Neutrophil (primary cell): Measurements from ENCODE around the gene PROB1.

ENCODE experiments used
- H3K27ac ChIP-seq: fragments of 200-600 bp; sonication (generic); 2 replicates; pipeline ENCODE4 v1.5.1; 2016; ENCODE audit warnings: mild to moderate bottlenecking, moderate library complexity
- H3K27me3 ChIP-seq: fragments of 200-600 bp; sonication (generic); 2 replicates; pipeline ENCODE4 v1.6.0; 2016; ENCODE audit warnings: mild to moderate bottlenecking
- H3K36me3 ChIP-seq: fragments of 200-600 bp; sonication (generic); 2 replicates; pipeline ENCODE4 v1.5.1; 2017
- H3K4me1 ChIP-seq, 2 experiments: fragments of 200-600 bp in 1 of 2; sonication (generic) in 1 of 2; 1 replicate in 1 of 2; 2 replicates in 1 of 2; pipeline versions ENCODE4 v1.5.1 to v1.6.1; 2013 to 2016; ENCODE audit warnings: low read depth in 1 of 2, low read length in 1 of 2, mild to moderate bottlenecking in 1 of 2, moderate library complexity in 1 of 2; ENCODE audit not compliant: control insufficient read depth in 1 of 2, insufficient read depth in 1 of 2
- H3K4me3 ChIP-seq, 2 experiments: fragments of 200-600 bp in 1 of 2; sonication (generic) in 1 of 2; 1 replicate in 1 of 2; 2 replicates in 1 of 2; pipeline ENCODE4 v1.5.1; 2013 to 2016; ENCODE audit warnings: low read depth in 1 of 2, low read length in 1 of 2, mild to moderate bottlenecking in 1 of 2, moderate library complexity in 1 of 2
- H3K9me3 ChIP-seq: fragments of 200-600 bp; sonication (generic); 2 replicates; pipeline ENCODE4 v1.5.1; 2016
- TF ChIP-seq, protein P1 (sequence below): fragments of 200-600 bp; sonication (generic); IDR thresholded peaks from 2 replicates; pipeline ENCODE4 v1.5.1; 2016; ENCODE audit warnings: antibody characterized with exemption

Gene PROB1

DNA sequence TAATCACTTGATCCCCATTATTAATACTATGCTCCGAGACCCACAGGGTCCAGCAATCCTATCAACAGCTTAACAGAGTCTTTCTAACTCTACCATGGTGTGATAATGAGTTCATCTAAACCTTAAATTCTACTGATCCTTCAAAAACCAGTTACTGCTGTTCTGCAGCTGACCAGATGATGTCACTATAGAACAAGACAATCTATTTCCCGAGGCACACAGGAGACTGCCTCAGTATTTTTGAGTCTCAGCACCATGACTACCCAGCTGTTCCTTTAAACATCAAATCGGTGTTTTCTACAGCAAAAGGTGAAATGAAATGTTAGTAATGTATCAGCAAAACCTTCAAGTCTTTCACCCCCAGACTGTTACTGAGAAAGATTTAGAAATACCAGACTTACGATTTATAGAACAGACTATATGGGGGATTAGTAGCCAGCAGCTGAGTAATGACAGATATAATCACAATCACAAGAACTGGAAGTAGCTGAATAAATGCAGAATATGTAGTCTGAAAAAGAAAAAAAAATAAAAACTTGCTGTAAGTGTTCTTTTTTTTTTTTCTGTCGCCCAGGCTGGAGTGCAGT, 27.5 kb upstream of the PROB1 start:
- H3K27me3 ChIP-seq = no peaks in the 10 kb centered on the region
- H3K36me3 ChIP-seq = no peaks in the 10 kb centered on the region
- H3K27ac ChIP-seq = no peak overlapping the region
- no peaks in the 10 kb centered on the region for H3K9me3 ChIP-seq
- H3K4me3 ChIP-seq = no peak overlapping the region
- TF ChIP-seq, protein P1, sequence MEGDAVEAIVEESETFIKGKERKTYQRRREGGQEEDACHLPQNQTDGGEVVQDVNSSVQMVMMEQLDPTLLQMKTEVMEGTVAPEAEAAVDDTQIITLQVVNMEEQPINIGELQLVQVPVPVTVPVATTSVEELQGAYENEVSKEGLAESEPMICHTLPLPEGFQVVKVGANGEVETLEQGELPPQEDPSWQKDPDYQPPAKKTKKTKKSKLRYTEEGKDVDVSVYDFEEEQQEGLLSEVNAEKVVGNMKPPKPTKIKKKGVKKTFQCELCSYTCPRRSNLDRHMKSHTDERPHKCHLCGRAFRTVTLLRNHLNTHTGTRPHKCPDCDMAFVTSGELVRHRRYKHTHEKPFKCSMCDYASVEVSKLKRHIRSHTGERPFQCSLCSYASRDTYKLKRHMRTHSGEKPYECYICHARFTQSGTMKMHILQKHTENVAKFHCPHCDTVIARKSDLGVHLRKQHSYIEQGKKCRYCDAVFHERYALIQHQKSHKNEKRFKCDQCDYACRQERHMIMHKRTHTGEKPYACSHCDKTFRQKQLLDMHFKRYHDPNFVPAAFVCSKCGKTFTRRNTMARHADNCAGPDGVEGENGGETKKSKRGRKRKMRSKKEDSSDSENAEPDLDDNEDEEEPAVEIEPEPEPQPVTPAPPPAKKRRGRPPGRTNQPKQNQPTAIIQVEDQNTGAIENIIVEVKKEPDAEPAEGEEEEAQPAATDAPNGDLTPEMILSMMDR = peak; percentile 83
- no peaks in the 10 kb centered on the region for H3K4me1 ChIP-seq

DNA sequence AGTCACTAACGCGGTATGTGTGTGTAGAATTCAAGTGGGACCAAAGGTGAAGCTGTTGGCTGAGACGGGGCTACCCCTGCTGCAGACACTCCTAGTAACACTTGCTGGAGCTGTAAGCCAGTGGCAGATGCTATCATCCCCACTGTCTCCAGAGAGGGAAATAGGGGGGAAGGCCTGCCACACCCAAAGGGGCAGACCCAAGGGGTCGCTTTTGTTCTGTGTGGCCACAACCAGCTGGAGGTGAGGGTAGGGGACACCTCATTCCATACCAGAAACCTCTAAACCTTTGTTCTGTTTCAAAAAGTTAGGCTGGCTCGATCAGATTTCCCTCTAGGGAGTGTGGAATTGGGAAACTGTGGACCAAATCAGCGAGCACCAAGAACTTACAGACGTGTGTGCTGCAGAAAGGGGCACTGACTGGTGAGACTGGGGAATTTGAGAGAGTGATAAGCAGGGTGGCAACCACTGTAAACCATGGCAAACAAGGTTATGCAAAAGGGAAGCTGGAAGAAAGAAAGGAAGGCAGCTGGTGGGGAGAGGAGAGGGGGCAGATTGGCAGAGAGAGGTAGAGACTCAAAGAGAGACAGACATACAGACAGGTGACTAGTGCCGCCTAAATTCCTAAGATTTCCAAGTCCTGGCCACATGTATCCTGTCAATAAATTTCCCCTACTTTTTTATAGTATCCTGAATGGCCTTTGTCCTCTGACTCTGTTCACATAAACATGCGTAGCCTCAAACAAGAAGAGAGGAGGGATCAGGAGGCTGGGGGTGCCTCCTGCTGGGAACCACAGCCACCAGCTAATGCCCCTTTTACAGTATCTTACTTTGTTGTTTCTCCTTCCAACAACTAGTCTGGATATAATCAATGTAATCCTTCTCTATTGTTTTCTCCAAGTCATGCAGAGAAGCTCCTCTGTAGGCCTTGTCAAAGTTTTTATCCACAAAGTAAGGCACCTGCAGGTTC, 24.6 kb upstream of the PROB1 start:
- H3K36me3 ChIP-seq = no peaks in the 10 kb centered on the region
- H3K27me3 ChIP-seq = no peaks in the 10 kb centered on the region
- H3K9me3 ChIP-seq = no peaks in the 10 kb centered on the region
- no peak overlapping the region for H3K4me3 ChIP-seq
- TF ChIP-seq, protein P1 = no peak
- H3K4me1 ChIP-seq = no peaks in the 10 kb centered on the region
- no peak overlapping the region for H3K27ac ChIP-seq

DNA sequence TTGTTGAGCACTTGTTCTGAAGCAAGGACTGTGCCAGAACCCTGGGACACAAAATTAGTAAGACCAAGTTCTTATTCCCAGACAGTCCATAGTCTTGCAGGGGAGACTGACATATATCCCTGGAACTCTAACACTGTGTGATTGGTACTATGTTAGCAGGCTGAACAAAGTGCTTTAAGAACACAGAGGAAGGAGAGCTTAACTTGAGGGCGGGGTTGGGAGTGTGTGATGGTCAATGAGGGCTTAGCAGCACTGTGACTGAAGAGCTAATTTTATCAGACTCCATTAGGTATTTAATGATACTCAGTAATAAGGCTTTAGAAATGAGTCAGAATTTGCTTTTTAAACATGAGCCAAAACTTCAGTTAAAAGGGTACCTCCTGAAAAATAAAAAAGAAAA, 23.9 kb upstream of the PROB1 start:
- TF ChIP-seq, protein P1 = no peak
- Histone ChIP-seq H3K4me1 (no peaks in the 10 kb centered on the region), H3K27me3 (no peaks in the 10 kb centered on the region), H3K27ac (no peak overlapping the region), H3K9me3 (no peaks in the 10 kb centered on the region), H3K36me3 (no peaks in the 10 kb centered on the region), H3K4me3 (no peak overlapping the region)

DNA sequence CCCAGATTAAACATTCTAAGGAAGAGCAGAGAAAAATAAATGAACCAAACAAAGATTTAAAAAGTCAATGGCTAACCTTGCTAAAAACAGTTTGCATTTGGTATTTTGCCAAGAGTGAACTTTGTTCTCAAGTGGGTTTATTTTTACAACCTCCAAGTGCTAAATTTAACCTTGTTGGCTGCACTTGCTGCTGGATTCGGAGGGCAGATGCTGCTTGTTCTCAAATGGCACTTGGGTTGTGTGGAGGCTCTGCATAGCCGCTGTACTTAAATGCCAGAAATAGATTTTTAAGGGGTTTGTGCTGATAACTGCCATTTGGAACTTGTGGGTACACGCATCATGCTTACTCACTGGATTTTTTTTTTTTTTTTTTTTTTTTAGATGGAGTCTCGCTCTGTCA, 22.3 kb upstream of the PROB1 start:
- Histone ChIP-seq H3K9me3 (no peaks in the 10 kb centered on the region), H3K27me3 (no peaks in the 10 kb centered on the region), H3K36me3 (no peaks in the 10 kb centered on the region), H3K27ac (no peak overlapping the region), H3K4me1 (no peaks in the 10 kb centered on the region), H3K4me3 (no peak overlapping the region)
- TF ChIP-seq, protein P1 = no peak

DNA sequence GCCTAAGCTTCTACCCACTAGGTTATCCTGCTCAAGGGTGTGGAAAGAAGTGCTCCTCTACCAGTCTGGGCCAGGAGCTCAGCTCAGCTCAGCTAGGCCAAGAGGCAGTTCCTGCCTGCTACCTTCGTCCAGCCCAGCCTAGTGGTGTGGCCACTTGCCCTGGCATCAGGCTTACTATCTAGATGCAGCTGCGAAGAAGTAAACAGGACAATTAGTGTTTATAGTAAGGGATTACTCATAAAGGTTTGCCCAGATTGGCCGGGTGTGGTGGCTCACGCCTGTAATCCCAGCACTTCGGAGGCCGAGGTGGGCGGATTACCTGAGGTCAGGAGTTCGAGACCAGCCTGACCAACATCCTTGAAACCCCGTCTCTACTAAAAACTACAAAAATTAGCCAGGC, 21.7 kb upstream of the PROB1 start:
- Histone ChIP-seq H3K27me3 (no peaks in the 10 kb centered on the region), H3K27ac (no peak overlapping the region), H3K4me3 (no peak overlapping the region), H3K4me1 (no peaks in the 10 kb centered on the region), H3K9me3 (no peaks in the 10 kb centered on the region), H3K36me3 (no peaks in the 10 kb centered on the region)
- TF ChIP-seq, protein P1 = no peak
